SW480 (cell line): ENCODE results near the gene POLA2.
A peak's percentile ranks its signal among the peaks of the same experiment; 100 is the strongest.
"Not testable (repeated sequence)": the region's sequence is repeated elsewhere in the genome, so short reads cannot be mapped to it uniquely, and the experiment has no call there.

Experiments used
- DNase-seq: peaks from one replicate; pipeline ENCODE4 v3.0.0-alpha.2; 2016; ENCODE audit warnings: low spot score

The POLA2 gene

GRCh38 chr11:65261591-65262380 lies at the start of gene POLA2:
POLA2 (plus strand) TSS chr11:65261962; CDS start chr11:65262293, 331 bp downstream.
- DNase-seq, result peak; percentile 92

GRCh38 chr11:65212226-65212801 lies 49.4 kb upstream of the POLA2 start:
- no peak for DNase-seq

- peak; percentile 90 for DNase-seq
Observed at GRCh38 chr11:65213322-65214211, 48.2 kb upstream of the POLA2 start.

GRCh38 chr11:65214212-65214845 lies 47.4 kb upstream of the POLA2 start:
- DNase-seq, result no peak

- DNase-seq, result no peak
Observed at GRCh38 chr11:65215441-65216076, 46.2 kb upstream of the POLA2 start.

GRCh38 chr11:65216830-65217229 lies 44.9 kb upstream of the POLA2 start:
- no peak for DNase-seq

GRCh38 chr11:65217441-65218423 lies 44.0 kb upstream of the POLA2 start:
- DNase-seq, result no peak

- DNase-seq, result no peak
Observed at GRCh38 chr11:65218446-65218845, 43.3 kb upstream of the POLA2 start.

- no peak for DNase-seq
Observed at GRCh38 chr11:65219930-65220213, 41.9 kb upstream of the POLA2 start.

- DNase-seq, result no peak
Observed at GRCh38 chr11:65221026-65221425, 40.7 kb upstream of the POLA2 start.

GRCh38 chr11:65223011-65223410 lies 38.8 kb upstream of the POLA2 start:
- DNase-seq, result no peak

- no peak for DNase-seq
Observed at GRCh38 chr11:65224930-65225278, 36.9 kb upstream of the POLA2 start.

- no peak for DNase-seq
Observed at GRCh38 chr11:65225279-65226102, 36.3 kb upstream of the POLA2 start.

GRCh38 chr11:65226103-65226442 lies 35.7 kb upstream of the POLA2 start:
- no peak for DNase-seq

GRCh38 chr11:65227879-65228278 lies 33.9 kb upstream of the POLA2 start:
- no peak for DNase-seq

- no peak for DNase-seq
Observed at GRCh38 chr11:65236194-65237059, 25.3 kb upstream of the POLA2 start.

GRCh38 chr11:65238302-65238701 lies 23.5 kb upstream of the POLA2 start:
- DNase-seq, result not testable (repeated sequence)

GRCh38 chr11:65241134-65241533 lies 20.6 kb upstream of the POLA2 start:
- no peak for DNase-seq

GRCh38 chr11:65241692-65242091 lies 20.1 kb upstream of the POLA2 start:
- no peak for DNase-seq
